HEK293 (cell line): ENCODE measurements around the gene GNB3.

ENCODE experiments used
- CTCF ChIP-seq: fragments of 450-650 bp; formaldehyde crosslinking; IDR thresholded peaks from 2 replicates; pipeline ENCODE4 v1.5.1; 2016; ENCODE audit warnings: missing biosample characterization, missing genetic modification characterization
- GLIS2 ChIP-seq: fragments of 450-650 bp; formaldehyde crosslinking; IDR thresholded peaks from 2 replicates; pipeline ENCODE4 v1.5.1; 2016; ENCODE audit warnings: missing biosample characterization, missing genetic modification characterization
- OSR2 ChIP-seq: fragments of 450-650 bp; formaldehyde crosslinking; IDR thresholded peaks from 2 replicates; pipeline ENCODE4 v1.5.1; 2016; ENCODE audit warnings: missing biosample characterization, missing genetic modification characterization
- OVOL3 ChIP-seq: fragments of 450-650 bp; formaldehyde crosslinking; IDR thresholded peaks from 2 replicates; pipeline ENCODE4 v1.5.1; 2016; ENCODE audit warnings: missing biosample characterization, missing genetic modification characterization
- REST ChIP-seq: fragments of 450-650 bp; formaldehyde crosslinking; IDR thresholded peaks from 2 replicates; pipeline ENCODE4 v1.5.1; 2016; ENCODE audit warnings: missing biosample characterization, missing genetic modification characterization
- SCRT1 ChIP-seq: fragments of 450-650 bp; formaldehyde crosslinking; IDR thresholded peaks from 2 replicates; pipeline ENCODE4 v1.5.1; 2016; ENCODE audit warnings: missing biosample characterization, missing genetic modification characterization, borderline replicate concordance
- SP2 ChIP-seq: fragments of 450-650 bp; formaldehyde crosslinking; IDR thresholded peaks from 2 replicates; pipeline ENCODE4 v1.5.1; 2016; ENCODE audit warnings: missing biosample characterization, missing genetic modification characterization
- ZBTB11 ChIP-seq: fragments of 450-650 bp; formaldehyde crosslinking; conservative IDR thresholded peaks from 2 replicates; pipeline ENCODE4 v1.5.1; 2016; ENCODE audit warnings: low read depth, missing biosample characterization, missing genetic modification characterization
- ZNF16 ChIP-seq: fragments of 450-650 bp; formaldehyde crosslinking; IDR thresholded peaks from 2 replicates; pipeline ENCODE4 v1.5.1; 2016; ENCODE audit warnings: low read depth, missing biosample characterization, missing genetic modification characterization
- ZNF169 ChIP-seq: fragments of 450-650 bp; formaldehyde crosslinking; IDR thresholded peaks from 2 replicates; pipeline ENCODE4 v1.5.1; 2016; ENCODE audit warnings: missing biosample characterization, missing genetic modification characterization
- ZNF239 ChIP-seq: fragments of 450-650 bp; formaldehyde crosslinking; IDR thresholded peaks from 2 replicates; pipeline ENCODE4 v1.5.1; 2016; ENCODE audit warnings: missing biosample characterization, missing genetic modification characterization
- ZNF26 ChIP-seq: fragments of 450-650 bp; formaldehyde crosslinking; IDR thresholded peaks from 2 replicates; pipeline ENCODE4 v1.5.1; 2016; ENCODE audit warnings: missing biosample characterization, missing genetic modification characterization
- ZNF324 ChIP-seq: fragments of 450-650 bp; formaldehyde crosslinking; IDR thresholded peaks from 2 replicates; pipeline ENCODE4 v1.5.1; 2016; ENCODE audit warnings: missing biosample characterization, missing genetic modification characterization
- ZNF335 ChIP-seq: fragments of 450-650 bp; formaldehyde crosslinking; conservative IDR thresholded peaks from 2 replicates; pipeline ENCODE4 v1.5.1; 2016; ENCODE audit warnings: missing biosample characterization, missing genetic modification characterization
- ZNF394 ChIP-seq: fragments of 450-650 bp; formaldehyde crosslinking; IDR thresholded peaks from 2 replicates; pipeline ENCODE4 v1.5.1; 2016; ENCODE audit warnings: missing biosample characterization, missing genetic modification characterization, mild to moderate bottlenecking, moderate library complexity, borderline replicate concordance
- ZNF404 ChIP-seq: fragments of 450-650 bp; formaldehyde crosslinking; IDR thresholded peaks from 2 replicates; pipeline ENCODE4 v1.5.1; 2017; ENCODE audit warnings: missing biosample characterization, missing genetic modification characterization
- ZNF521 ChIP-seq: fragments of 450-650 bp; formaldehyde crosslinking; IDR thresholded peaks from 2 replicates; pipeline ENCODE4 v1.5.1; 2017; ENCODE audit warnings: missing biosample characterization, mild to moderate bottlenecking, missing genetic modification characterization
- ZNF530 ChIP-seq: fragments of 450-650 bp; formaldehyde crosslinking; IDR thresholded peaks from 2 replicates; pipeline ENCODE4 v1.5.1; 2016; ENCODE audit warnings: low read depth, missing biosample characterization, missing genetic modification characterization
- ZNF549 ChIP-seq: fragments of 450-650 bp; IDR thresholded peaks from 2 replicates; pipeline ENCODE4 v1.5.1; 2018; ENCODE audit warnings: missing biosample characterization, missing genetic modification characterization, mild to moderate bottlenecking, inconsistent platforms, moderate library complexity
- ZNF560 ChIP-seq: fragments of 450-650 bp; formaldehyde crosslinking; IDR thresholded peaks from 2 replicates; pipeline ENCODE4 v1.5.1; 2017; ENCODE audit warnings: missing biosample characterization, missing genetic modification characterization, borderline replicate concordance
- ZNF624 ChIP-seq: fragments of 450-650 bp; formaldehyde crosslinking; IDR thresholded peaks from 2 replicates; pipeline ENCODE4 v1.5.1; 2017; ENCODE audit warnings: missing biosample characterization, missing genetic modification characterization
- ZNF670 ChIP-seq: fragments of 450-650 bp; formaldehyde crosslinking; IDR thresholded peaks from 2 replicates; pipeline ENCODE4 v1.5.1; 2016; ENCODE audit warnings: missing biosample characterization, missing genetic modification characterization, low read depth
- ZNF785 ChIP-seq: fragments of 450-650 bp; formaldehyde crosslinking; IDR thresholded peaks from 2 replicates; pipeline ENCODE4 v1.5.1; 2016; ENCODE audit warnings: missing biosample characterization, missing genetic modification characterization
- ZNF837 ChIP-seq: fragments of 450-650 bp; formaldehyde crosslinking; IDR thresholded peaks from 2 replicates; pipeline ENCODE4 v1.5.1; 2016; ENCODE audit warnings: missing biosample characterization, missing genetic modification characterization
- ZSCAN18 ChIP-seq: fragments of 450-650 bp; formaldehyde crosslinking; IDR thresholded peaks from 2 replicates; pipeline ENCODE4 v1.5.1; 2016; ENCODE audit warnings: missing biosample characterization, missing genetic modification characterization
- ZSCAN23 ChIP-seq: fragments of 450-650 bp; formaldehyde crosslinking; IDR thresholded peaks from 2 replicates; pipeline ENCODE4 v1.5.1; 2016; ENCODE audit warnings: missing biosample characterization, missing genetic modification characterization

GNB3 gene

GRCh38 chr12:6851921-6852650, 11.4 kb downstream of the GNB3 start, which contains the start of gene USP5 (continued):
- TF ChIP-seq OSR2 (peak; percentile 95), ZNF404 (tag by site-specific recombination) (no peak), ZNF785 (tag by site-specific recombination) (no peak), ZNF16 (tag by site-specific recombination) (no peak), ZSCAN18 (tag by site-specific recombination) (no peak), GLIS2 (tag by site-specific recombination) (peak; percentile 15), ZNF837 (tag by site-specific recombination) (no peak), ZNF335 (peak; percentile 99), ZNF560 (tag by site-specific recombination) (no peak), ZNF521 (tag by site-specific recombination) (no peak), ZNF324 (tag by site-specific recombination) (peak; percentile 84), REST (tag by site-specific recombination) (no peak), SCRT1 (tag by site-specific recombination) (no peak), OVOL3 (tag by site-specific recombination) (peak; percentile 75; the same call in 1 of the 2 replicates), ZNF624 (no peak), ZNF26 (tag by site-specific recombination) (no peak), ZBTB11 (peak; percentile 99), CTCF (peak; percentile 70), ZSCAN23 (tag by site-specific recombination) (no peak), ZNF670 (no peak), ZNF169 (no peak), SP2 (peak; percentile 96), ZNF394 (peak; percentile 97), ZNF549 (tag by site-specific recombination) (no peak), ZNF530 (no peak), ZNF239 (tag by site-specific recombination) (no peak)
